ENCODE data around the gene TIAM1.

Gene TIAM1

DNA sequence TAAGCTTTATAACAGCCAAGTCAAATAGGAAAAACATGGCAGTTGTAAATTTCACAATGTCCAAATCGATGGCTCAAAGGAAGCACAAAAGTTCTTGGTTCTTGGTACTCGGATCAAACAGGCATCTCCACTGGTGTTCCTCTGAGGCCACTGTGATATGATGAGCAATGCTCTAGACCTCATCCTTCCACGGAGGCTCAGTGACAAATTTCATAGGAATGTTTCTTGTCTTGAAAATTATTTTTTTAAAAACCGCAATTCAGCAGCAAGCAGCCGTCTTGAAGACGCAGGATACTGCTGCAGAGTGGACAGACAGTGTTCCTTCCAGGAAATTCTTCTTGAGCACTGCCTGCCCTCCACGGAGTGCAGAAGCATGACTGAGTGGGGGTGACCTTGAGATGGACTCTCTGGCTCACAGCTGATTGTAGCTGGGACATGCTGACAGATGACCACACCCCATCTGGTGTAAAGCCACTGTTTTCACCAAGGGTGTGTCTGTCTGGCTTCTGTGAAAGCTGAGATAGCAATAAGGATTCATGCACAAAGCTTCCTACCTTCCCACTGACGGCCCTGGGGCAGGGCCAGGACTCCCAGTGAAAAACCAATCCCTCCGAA lies 61.9 kb downstream of the TIAM1 start:
- POLR2A ChIA-PET, result no interaction called here
- Histone ChIP-seq H3K9me3 (ENCODE audit: control extremely low read depth in 1 of 5, control insufficient read depth in 4 of 5, insufficient read depth in 2 of 5, low read depth in 1 of 5, low read length in 4 of 5) (no peaks in the 10 kb centered on the region), H3K27ac (ENCODE audit: insufficient read depth in 1 of 2, low read depth in 1 of 2, low read length in 2 of 2, poor library complexity in 1 of 2, severe bottlenecking in 2 of 2) (no peak overlapping the region), H3K4me3 (ENCODE audit: control insufficient read depth in 1 of 7, extremely low read depth in 1 of 7, insufficient read depth in 4 of 7, low read depth in 2 of 7, low read length in 6 of 7) (no peak overlapping the region), H3K27me3 (replicated peaks in 2 of 5; ENCODE audit: control insufficient read depth in 4 of 5, insufficient read depth in 5 of 5, low read length in 4 of 5) (no peaks in the 10 kb centered on the region), H3K4me1 (ENCODE audit: control extremely low read depth in 1 of 4, control insufficient read depth in 4 of 4, insufficient read depth in 4 of 4, low read length in 3 of 4) (peaks cover 6 to 28% (median 10%) of the 10 kb centered on the region in 4 experiments), H3K36me3 (ENCODE audit: control insufficient read depth in 4 of 4, insufficient read depth in 4 of 4, low read length in 3 of 4) (no peaks in the 10 kb centered on the region)
- WGBS (ENCODE audit: insufficient coverage), result 93% methylated on average over 9 of the region's 9 CpGs
- peak in 1 of 3 donors; percentile 9 for DNase-seq
- CTCF ChIA-PET, result no interaction called here

DNA sequence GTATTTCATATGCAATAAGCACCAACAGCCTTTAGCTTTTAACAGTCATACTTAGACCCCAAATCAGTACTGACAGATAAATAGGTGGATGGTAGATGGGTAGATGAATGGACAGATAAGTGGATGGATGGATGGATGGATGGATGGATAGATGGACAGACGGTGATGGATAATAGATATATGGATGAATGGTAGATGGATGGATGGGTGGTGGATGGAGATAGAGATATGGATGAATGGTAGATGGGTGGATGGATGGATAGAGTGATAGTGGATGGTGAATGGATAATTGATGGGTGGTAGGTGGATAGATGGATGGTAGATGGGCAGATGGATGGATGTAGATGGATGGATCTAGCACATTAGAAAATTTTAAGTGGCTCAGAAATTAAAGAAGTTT lies 62.5 kb downstream of the TIAM1 start:
- Histone ChIP-seq H3K9me3 (ENCODE audit: control extremely low read depth in 1 of 5, control insufficient read depth in 4 of 5, insufficient read depth in 2 of 5, low read depth in 1 of 5, low read length in 4 of 5) (no peaks in the 10 kb centered on the region), H3K4me1 (ENCODE audit: control extremely low read depth in 1 of 4, control insufficient read depth in 4 of 4, insufficient read depth in 4 of 4, low read length in 3 of 4) (peaks cover 6 to 28% (median 10%) of the 10 kb centered on the region in 4 experiments), H3K36me3 (ENCODE audit: control insufficient read depth in 4 of 4, insufficient read depth in 4 of 4, low read length in 3 of 4) (no peaks in the 10 kb centered on the region), H3K27ac (ENCODE audit: insufficient read depth in 1 of 2, low read depth in 1 of 2, low read length in 2 of 2, poor library complexity in 1 of 2, severe bottlenecking in 2 of 2) (no peak overlapping the region), H3K4me3 (ENCODE audit: control insufficient read depth in 1 of 7, extremely low read depth in 1 of 7, insufficient read depth in 4 of 7, low read depth in 2 of 7, low read length in 6 of 7) (no peak overlapping the region), H3K27me3 (replicated peaks in 2 of 5; ENCODE audit: control insufficient read depth in 4 of 5, insufficient read depth in 5 of 5, low read length in 4 of 5) (no peaks in the 10 kb centered on the region)
- no peak for DNase-seq
- WGBS (ENCODE audit: insufficient coverage), result 100% methylated on average over 1 of the region's 1 CpG
- ChIA-PET CTCF (no interaction called here), POLR2A (no interaction called here)

DNA sequence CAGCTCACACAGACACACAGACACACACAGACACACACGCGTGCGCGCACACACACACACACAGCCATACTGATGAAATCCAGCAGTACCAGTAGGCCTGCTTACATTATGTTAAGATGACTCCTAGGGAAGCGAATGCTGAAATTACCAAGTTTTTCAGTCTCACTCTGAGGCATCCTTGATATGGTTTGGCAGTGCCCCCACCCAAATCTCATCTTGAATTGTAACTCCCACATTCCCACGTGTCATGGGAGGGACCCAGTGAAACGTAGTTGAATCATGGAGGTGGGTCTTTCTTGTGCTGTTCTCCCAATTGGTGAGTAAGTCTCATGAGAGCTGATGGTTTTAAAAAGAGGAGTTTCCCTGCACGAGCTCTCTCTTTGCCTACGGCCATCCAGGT lies 64.1 kb downstream of the TIAM1 start:
- H3K4me3 ChIP-seq (ENCODE audit: control insufficient read depth in 1 of 7, extremely low read depth in 1 of 7, insufficient read depth in 4 of 7, low read depth in 2 of 7, low read length in 6 of 7), result no peak overlapping the region
- no peaks in the 10 kb centered on the region for H3K27me3 ChIP-seq (replicated peaks in 2 of 5; ENCODE audit: control insufficient read depth in 4 of 5, insufficient read depth in 5 of 5, low read length in 4 of 5)
- H3K27ac ChIP-seq (ENCODE audit: insufficient read depth in 1 of 2, low read depth in 1 of 2, low read length in 2 of 2, poor library complexity in 1 of 2, severe bottlenecking in 2 of 2), result no peak overlapping the region
- no peaks in the 10 kb centered on the region for H3K36me3 ChIP-seq (ENCODE audit: control insufficient read depth in 4 of 4, insufficient read depth in 4 of 4, low read length in 3 of 4)
- no peaks in the 10 kb centered on the region for H3K9me3 ChIP-seq (ENCODE audit: control extremely low read depth in 1 of 5, control insufficient read depth in 4 of 5, insufficient read depth in 2 of 5, low read depth in 1 of 5, low read length in 4 of 5)
- POLR2A ChIA-PET, result no interaction called here
- DNase-seq, result no peak
- CTCF ChIA-PET, result no interaction called here
- 100% methylated on average over 7 of the region's 9 CpGs for WGBS (ENCODE audit: insufficient coverage)
- H3K4me1 ChIP-seq (ENCODE audit: control extremely low read depth in 1 of 4, control insufficient read depth in 4 of 4, insufficient read depth in 4 of 4, low read length in 3 of 4), result peaks cover 6 to 25% (median 10%) of the 10 kb centered on the region in 4 experiments

DNA sequence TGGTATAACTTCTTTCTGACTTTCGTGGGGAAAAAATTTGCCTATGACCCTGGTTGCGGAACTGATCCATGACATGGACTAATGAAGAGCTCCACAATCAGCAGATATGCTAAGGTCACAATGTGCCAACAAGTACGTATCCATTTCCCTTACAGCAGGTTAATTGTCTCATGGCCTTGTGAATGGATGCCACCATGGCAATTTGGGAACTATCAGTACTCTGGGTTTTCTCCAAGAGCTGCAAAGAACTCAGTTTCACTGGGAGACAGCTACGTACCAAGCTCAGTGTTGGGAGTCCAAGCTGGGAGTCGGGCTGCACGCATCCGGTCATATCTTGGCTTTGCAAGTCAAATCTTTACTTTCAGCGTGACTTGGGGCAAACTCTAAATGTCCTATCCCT lies 64.8 kb downstream of the TIAM1 start:
- POLR2A ChIA-PET, result no interaction called here

DNA sequence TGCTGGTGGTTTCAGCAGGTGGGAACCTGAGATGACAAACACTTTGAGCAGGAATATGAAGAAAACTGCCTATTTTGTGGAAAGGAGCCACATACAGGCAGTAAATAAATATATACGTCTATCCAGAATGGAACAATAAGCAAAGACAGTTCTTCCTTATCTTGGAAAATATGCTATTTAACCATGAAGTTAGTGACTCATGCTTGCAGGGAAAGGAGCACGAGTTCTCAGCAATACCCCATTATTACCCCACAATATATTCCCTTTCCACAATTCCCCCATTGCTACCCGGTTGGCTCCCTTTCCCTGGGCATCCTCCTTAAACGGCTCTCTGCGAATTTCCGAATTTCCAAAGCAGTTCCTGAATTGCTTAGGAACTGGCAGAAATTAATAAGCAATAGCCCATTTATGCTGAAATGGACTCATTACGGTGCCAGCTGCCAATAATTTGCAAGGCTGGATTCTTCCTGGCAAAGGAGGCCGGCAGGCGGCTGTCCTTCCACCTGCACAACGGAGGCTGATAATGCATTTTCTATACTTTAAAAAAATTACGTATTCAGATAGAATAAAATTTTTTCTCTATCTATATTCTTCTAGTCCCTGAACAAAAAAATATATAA lies 65.4 kb downstream of the TIAM1 start:
- no peak for DNase-seq
- ChIA-PET CTCF (no interaction called here), POLR2A (no interaction called here)
- Histone ChIP-seq H3K9me3 (ENCODE audit: control extremely low read depth in 1 of 5, control insufficient read depth in 4 of 5, insufficient read depth in 2 of 5, low read depth in 1 of 5, low read length in 4 of 5) (peaks cover 0 to 3% (median 0%) of the 10 kb centered on the region in 5 experiments), H3K27me3 (replicated peaks in 2 of 5; ENCODE audit: control insufficient read depth in 4 of 5, insufficient read depth in 5 of 5, low read length in 4 of 5) (no peaks in the 10 kb centered on the region), H3K27ac (ENCODE audit: insufficient read depth in 1 of 2, low read depth in 1 of 2, low read length in 2 of 2, poor library complexity in 1 of 2, severe bottlenecking in 2 of 2) (no peak overlapping the region), H3K36me3 (ENCODE audit: control insufficient read depth in 4 of 4, insufficient read depth in 4 of 4, low read length in 3 of 4) (no peaks in the 10 kb centered on the region), H3K4me3 (ENCODE audit: control insufficient read depth in 1 of 7, extremely low read depth in 1 of 7, insufficient read depth in 4 of 7, low read depth in 2 of 7, low read length in 6 of 7) (no peak overlapping the region), H3K4me1 (ENCODE audit: control extremely low read depth in 1 of 4, control insufficient read depth in 4 of 4, insufficient read depth in 4 of 4, low read length in 3 of 4) (peaks cover 6 to 13% (median 8%) of the 10 kb centered on the region in 4 experiments)
- WGBS (ENCODE audit: insufficient coverage), result 97% methylated on average over 6 of the region's 11 CpGs

More for the DNA sequence above, 64.8 kb downstream of the TIAM1 start:
- peaks cover 6 to 19% (median 8%) of the 10 kb centered on the region in 4 experiments for H3K4me1 ChIP-seq (ENCODE audit: control extremely low read depth in 1 of 4, control insufficient read depth in 4 of 4, insufficient read depth in 4 of 4, low read length in 3 of 4)
- H3K27me3 ChIP-seq (replicated peaks in 2 of 5; ENCODE audit: control insufficient read depth in 4 of 5, insufficient read depth in 5 of 5, low read length in 4 of 5), result no peaks in the 10 kb centered on the region
- CTCF ChIA-PET, result no interaction called here
- no peak for DNase-seq
- no peaks in the 10 kb centered on the region for H3K9me3 ChIP-seq (ENCODE audit: control extremely low read depth in 1 of 5, control insufficient read depth in 4 of 5, insufficient read depth in 2 of 5, low read depth in 1 of 5, low read length in 4 of 5)
- no peak overlapping the region for H3K4me3 ChIP-seq (ENCODE audit: control insufficient read depth in 1 of 7, extremely low read depth in 1 of 7, insufficient read depth in 4 of 7, low read depth in 2 of 7, low read length in 6 of 7)
- no peak overlapping the region for H3K27ac ChIP-seq (ENCODE audit: insufficient read depth in 1 of 2, low read depth in 1 of 2, low read length in 2 of 2, poor library complexity in 1 of 2, severe bottlenecking in 2 of 2)
- 98% methylated on average over 8 of the region's 8 CpGs for WGBS (ENCODE audit: insufficient coverage)
- H3K36me3 ChIP-seq (ENCODE audit: control insufficient read depth in 4 of 4, insufficient read depth in 4 of 4, low read length in 3 of 4), result no peaks in the 10 kb centered on the region

DNA sequence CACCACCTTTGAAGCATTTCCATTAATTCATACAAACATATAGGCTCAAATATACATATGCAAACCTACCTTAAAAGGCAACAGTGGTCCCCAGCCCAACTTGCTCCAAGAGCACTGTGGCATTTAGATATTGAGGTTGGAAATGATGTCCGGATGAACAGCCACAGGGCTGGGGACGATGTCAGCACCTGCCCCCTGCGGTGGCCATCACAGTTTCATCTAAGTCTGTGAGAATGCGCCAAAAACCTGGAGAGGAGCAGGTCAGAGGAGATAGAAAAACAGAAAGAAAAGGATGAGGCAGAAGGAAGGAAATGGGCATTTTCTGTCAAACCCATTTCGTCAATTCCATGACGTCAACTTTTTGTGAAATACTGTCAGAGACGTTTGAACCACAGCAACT lies 67.4 kb downstream of the TIAM1 start:
- H3K36me3 ChIP-seq (ENCODE audit: control insufficient read depth in 4 of 4, insufficient read depth in 4 of 4, low read length in 3 of 4), result no peaks in the 10 kb centered on the region
- H3K27me3 ChIP-seq (replicated peaks in 2 of 5; ENCODE audit: control insufficient read depth in 4 of 5, insufficient read depth in 5 of 5, low read length in 4 of 5), result no peaks in the 10 kb centered on the region
- DNase-seq, result no peak
- H3K27ac ChIP-seq (ENCODE audit: insufficient read depth in 1 of 2, low read depth in 1 of 2, low read length in 2 of 2, poor library complexity in 1 of 2, severe bottlenecking in 2 of 2), result no peak overlapping the region
- 99% methylated on average over 7 of the region's 7 CpGs for WGBS (ENCODE audit: insufficient coverage)
- H3K4me3 ChIP-seq (ENCODE audit: control insufficient read depth in 1 of 7, extremely low read depth in 1 of 7, insufficient read depth in 4 of 7, low read depth in 2 of 7, low read length in 6 of 7), result no peak overlapping the region
- ChIA-PET POLR2A (no interaction called here), CTCF (no interaction called here)
- H3K9me3 ChIP-seq (ENCODE audit: control extremely low read depth in 1 of 5, control insufficient read depth in 4 of 5, insufficient read depth in 2 of 5, low read depth in 1 of 5, low read length in 4 of 5), result peaks cover 0 to 6% (median 0%) of the 10 kb centered on the region in 5 experiments
- no peaks in the 10 kb centered on the region for H3K4me1 ChIP-seq (ENCODE audit: control extremely low read depth in 1 of 4, control insufficient read depth in 4 of 4, insufficient read depth in 4 of 4, low read length in 3 of 4)

DNA sequence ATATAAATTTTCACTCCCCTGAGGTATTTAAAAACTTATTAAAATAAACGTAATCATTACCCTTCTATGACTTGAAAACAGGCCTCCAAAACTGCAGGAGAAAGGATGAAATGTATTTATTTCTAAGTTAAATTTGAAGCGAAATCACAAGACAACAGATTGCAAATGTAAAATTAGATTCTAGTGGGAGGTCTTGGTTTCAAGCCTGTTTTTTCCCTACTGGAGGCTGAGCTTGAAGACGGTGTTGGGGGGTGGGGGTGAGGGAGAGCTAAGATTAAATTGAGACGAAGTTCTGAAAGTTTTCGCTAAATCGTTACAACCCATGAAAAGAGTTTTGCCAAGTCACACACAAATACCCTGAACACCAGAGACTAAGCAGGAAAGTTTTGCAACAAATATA lies 68.2 kb downstream of the TIAM1 start:
- WGBS (ENCODE audit: insufficient coverage), result 100% methylated on average over 1 of the region's 6 CpGs

More for the DNA sequence above, 68.2 kb downstream of the TIAM1 start:
- ChIA-PET CTCF (no interaction called here), POLR2A (no interaction called here)
- no peaks in the 10 kb centered on the region for H3K36me3 ChIP-seq (ENCODE audit: control insufficient read depth in 4 of 4, insufficient read depth in 4 of 4, low read length in 3 of 4)
- H3K4me3 ChIP-seq (ENCODE audit: control insufficient read depth in 1 of 7, extremely low read depth in 1 of 7, insufficient read depth in 4 of 7, low read depth in 2 of 7, low read length in 6 of 7), result no peak overlapping the region
- H3K27me3 ChIP-seq (replicated peaks in 2 of 5; ENCODE audit: control insufficient read depth in 4 of 5, insufficient read depth in 5 of 5, low read length in 4 of 5), result no peaks in the 10 kb centered on the region
- no peak overlapping the region for H3K27ac ChIP-seq (ENCODE audit: insufficient read depth in 1 of 2, low read depth in 1 of 2, low read length in 2 of 2, poor library complexity in 1 of 2, severe bottlenecking in 2 of 2)
- H3K4me1 ChIP-seq (ENCODE audit: control extremely low read depth in 1 of 4, control insufficient read depth in 4 of 4, insufficient read depth in 4 of 4, low read length in 3 of 4), result no peaks in the 10 kb centered on the region
- peaks cover 0 to 6% (median 0%) of the 10 kb centered on the region in 5 experiments for H3K9me3 ChIP-seq (ENCODE audit: control extremely low read depth in 1 of 5, control insufficient read depth in 4 of 5, insufficient read depth in 2 of 5, low read depth in 1 of 5, low read length in 4 of 5)
- no peak for DNase-seq

Data from common myeloid progenitor, CD34-positive (primary cell).